ENCODE results near the gene CCDC24. TPM values are rescaled to one million over a fixed set of nuclear protein-coding genes. Genes with fewer than 3 reads are reported as not detected.

Gene CCDC24
- total RNA-seq, 1 experiment from 2014 or later: 11.8 TPM

GRCh38 chr1:44024903-44025525 is 33.6 kb downstream of the CCDC24 start:
- WGBS (ENCODE audit: extremely low coverage, insufficient read length, low lambda C conversion rate): no CpG with 5 or more reads among the region's 13 CpGs
- Histone ChIP-seq H2BK120ac (ENCODE audit: low read depth, low read length, poor library complexity, severe bottlenecking) (no peak overlapping the region), H3K9ac (ENCODE audit: extremely low read depth, insufficient read length, low read length) (no peak overlapping the region), H2BK15ac (ENCODE audit: low read depth, low read length) (no peak overlapping the region), H4K8ac (replicated peaks; ENCODE audit: insufficient read length, low read depth, low read length) (no peak overlapping the region), H3K18ac (ENCODE audit: insufficient read length, low read depth, low read length) (no peak overlapping the region), H3K79me1 (ENCODE audit: insufficient read depth, low read depth, low read length, poor library complexity, severe bottlenecking) (no peaks in the 10 kb centered on the region), H2AK5ac (ENCODE audit: insufficient read length, low read length) (no peak overlapping the region), H3K27ac (ENCODE audit: insufficient read length, low read depth, low read length) (no peak overlapping the region), H3K27me3 (ENCODE audit: insufficient read depth, low read length) (no peaks in the 10 kb centered on the region), H2BK12ac (ENCODE audit: insufficient read length, low read depth, low read length) (no peak overlapping the region), H3K23me2 (ENCODE audit: insufficient read length, low read depth, low read length, poor library complexity, severe bottlenecking) (peaks cover 7% of the 10 kb centered on the region), H3K4ac (ENCODE audit: low read depth, low read length) (no peak overlapping the region), H3K4me2 (ENCODE audit: insufficient read depth, insufficient read length, low read length) (no peak overlapping the region), H3T11ph (ENCODE audit: low read length) (no peak overlapping the region), H3K56ac (ENCODE audit: insufficient read length, low read depth, low read length) (no peak overlapping the region), H3K23ac (ENCODE audit: insufficient read length, low read depth, low read length) (no peak overlapping the region), H2BK20ac (ENCODE audit: low read depth, low read length, poor library complexity, severe bottlenecking) (no peak overlapping the region), H2AFZ (ENCODE audit: low read length) (no peak overlapping the region), H4K20me1 (ENCODE audit: control insufficient read depth, insufficient read depth, insufficient read length) (no peaks in the 10 kb centered on the region), H3K4me1 (ENCODE audit: insufficient read depth, low read length) (peaks cover 2% of the 10 kb centered on the region; the same call in 1 of the 2 replicates), H3K79me2 (ENCODE audit: insufficient read depth, low read length) (no peaks in the 10 kb centered on the region), H3K14ac (ENCODE audit: insufficient read depth, low read length) (no peak overlapping the region), H3K9me3 (ENCODE audit: control insufficient read depth, low read depth, low read length) (no peaks in the 10 kb centered on the region), H4K91ac (ENCODE audit: insufficient read length, low read depth, low read length) (no peak overlapping the region), H2BK5ac (ENCODE audit: insufficient read length, low read length) (no peak overlapping the region), H4K5ac (ENCODE audit: insufficient read length, low read depth, low read length) (no peak overlapping the region)
- DNase-seq: no peak
- no peak for TF ChIP-seq CTCF (conservative IDR thresholded peaks at IDR 0.05)
- Mint-ChIP-seq H3K27ac (peak overlapping the region in 1 of 3 experiments; percentile 47; a peak in 1 of 7 replicates), H3K36me3 (ENCODE audit: insufficient read depth in 1 of 3, low read depth in 3 of 3) (peaks cover 22 to 51% (median 23%) of the 10 kb centered on the region in 3 experiments), H3K4me1 (peaks cover 23 to 24% of the 10 kb centered on the region in 2 experiments), H3K9me3 (no peaks in the 10 kb centered on the region), H3K4me3 (no peak overlapping the region), H3K27me3 (ENCODE audit: low read depth) (peaks cover 4% of the 10 kb centered on the region)

All from H9 (cell line).